Activated T-helper 17 cell treated with anti-CD3 and anti-CD28 coated beads, Interleukin-2, amount 50 U/mL, for 72 hours (primary cell): ENCODE results near the gene MOGAT3. TPM values are rescaled to one million over a fixed set of nuclear protein-coding genes. Genes with fewer than 3 reads are reported as not detected.
"Not testable (repeated sequence)": the region's sequence is repeated elsewhere in the genome, so short reads cannot be mapped to it uniquely, and the experiment has no call there.

ENCODE experiments used
- ATAC-seq: fragments of 150-1000 bp; cut with Tn5 transposase; replicated peaks from 2 replicates; pipeline ENCODE4 v1.10.0; 2021; ENCODE audit warnings: mild to moderate bottlenecking, moderate library complexity
- H3K27ac Mint-ChIP-seq: one replicate; pipeline ENCODE4 v1.8.0; 2022; ENCODE audit warnings: mixed read lengths
- H3K27me3 Mint-ChIP-seq: one replicate; pipeline ENCODE4 v1.8.0; 2022; ENCODE audit warnings: mixed read lengths
- H3K36me3 Mint-ChIP-seq: one replicate; pipeline ENCODE4 v1.8.0; 2022; ENCODE audit warnings: low read depth, mild to moderate bottlenecking, mixed read lengths
- H3K4me1 Mint-ChIP-seq: one replicate; pipeline ENCODE4 v1.8.0; 2022; ENCODE audit warnings: mixed read lengths
- H3K4me3 Mint-ChIP-seq: one replicate; pipeline ENCODE4 v1.8.0; 2022; ENCODE audit warnings: mild to moderate bottlenecking, mixed read lengths
- H3K9me3 Mint-ChIP-seq: one replicate; pipeline ENCODE4 v1.8.0; 2022; ENCODE audit warnings: mixed read lengths
- total RNA-seq, 2 donors: library from RNA; stranded (reverse); gene quantifications; one replicate each; pipeline ENCODE4 v1.2.3, GENCODE V29; 2022

MOGAT3 gene
- total RNA-seq, 2 donors from 2014 or later: not detected

DNA sequence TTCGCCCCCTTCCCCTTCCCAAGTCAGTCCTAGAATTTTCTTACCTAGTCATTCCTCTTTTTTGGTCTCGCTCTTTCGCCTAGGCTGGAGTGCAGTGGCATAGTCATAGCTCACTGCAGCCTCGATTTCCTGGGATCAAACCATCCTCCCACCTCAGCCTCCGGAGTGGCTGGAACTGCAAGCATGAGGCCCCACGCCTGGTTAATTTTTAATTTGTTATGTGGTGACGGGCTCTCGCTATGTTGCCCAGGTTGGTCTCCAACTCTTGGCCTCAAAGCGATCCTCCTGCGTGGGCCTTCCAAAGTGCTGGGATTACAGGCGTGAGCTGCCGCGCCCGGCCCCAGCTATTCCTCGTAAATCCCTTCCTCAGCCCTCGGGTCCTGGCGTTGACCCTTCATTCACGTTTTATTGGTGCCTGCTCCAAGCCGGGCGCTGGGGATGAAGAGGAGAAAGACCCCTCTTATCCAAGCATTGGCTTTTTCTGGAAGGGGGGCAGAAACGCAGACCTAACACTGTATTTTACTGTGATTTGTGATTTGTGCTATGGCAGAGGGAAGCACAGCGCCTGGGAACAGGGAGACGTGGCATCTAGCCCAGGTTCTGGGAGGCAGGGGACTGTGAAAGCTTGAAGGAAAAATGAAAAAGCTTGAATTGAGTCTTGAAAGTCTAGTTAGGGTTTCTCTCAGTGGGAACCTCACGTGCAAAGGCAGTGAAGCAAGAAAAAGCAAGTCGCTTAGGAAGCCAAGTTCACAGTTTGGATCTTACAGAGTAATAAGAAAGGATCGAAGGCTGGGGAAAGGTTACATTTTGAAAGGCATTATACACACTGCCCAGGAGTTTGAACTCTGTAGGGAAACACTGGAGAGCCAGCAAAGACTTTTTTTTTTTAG, 17.6 kb upstream of the MOGAT3 start:
- peaks cover 11% of the 10 kb centered on the region for H3K4me1 Mint-ChIP-seq

DNA sequence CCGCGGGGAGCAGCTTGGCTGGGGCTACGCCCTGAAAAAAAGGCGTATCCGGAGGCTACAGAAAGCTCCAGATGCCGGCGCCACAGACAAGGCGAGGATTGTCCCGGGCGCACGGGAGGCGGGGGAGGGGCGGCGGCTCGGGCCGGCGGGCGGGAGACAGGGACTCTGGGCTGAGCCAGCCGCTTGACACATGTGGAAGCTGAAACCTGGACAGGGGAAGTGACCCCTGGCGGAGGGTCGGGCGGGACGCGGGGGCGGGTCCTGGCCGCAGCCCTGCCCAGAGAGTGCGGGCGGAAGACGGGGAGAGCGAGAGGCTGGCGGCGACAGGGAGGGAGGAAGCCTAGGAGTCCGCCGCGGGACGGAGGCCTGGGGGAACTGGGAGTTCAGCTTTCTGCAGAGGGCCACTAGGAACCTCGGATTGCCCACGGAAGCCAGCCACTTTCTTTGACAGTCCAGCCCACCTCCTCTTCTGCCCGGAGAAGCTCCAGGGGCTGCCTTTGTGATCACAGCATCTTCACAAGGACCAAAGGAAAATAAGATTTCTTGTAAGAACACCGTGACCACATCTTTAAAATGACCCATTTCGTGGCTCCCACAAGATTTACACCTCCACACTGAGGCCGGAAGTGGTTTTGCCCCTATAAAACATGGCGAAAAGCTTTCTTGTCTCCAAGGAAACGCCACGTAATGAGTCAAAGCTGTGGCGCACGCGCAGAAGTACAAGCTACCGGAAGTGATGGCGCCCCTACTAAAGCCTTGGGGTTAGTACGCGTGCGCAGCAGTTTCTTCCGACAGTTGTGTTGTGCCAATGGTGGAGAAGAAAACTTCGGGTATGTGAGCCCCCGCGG, 16.8 kb upstream of the MOGAT3 start, which contains the start of the genes PLOD3 and ZNHIT1:
Gene PLOD3, minus strand, starts transcription at position 194 of the 848 bp plus-strand sequence. CDS start 307 bp downstream, outside the sequence.
Gene ZNHIT1, plus strand, starts transcription at position 778 of the 848 bp plus-strand sequence. Its CDS starts 31 bp downstream, at position 809.
- H3K4me1 Mint-ChIP-seq: peaks cover 11% of the 10 kb centered on the region
- peak within 1 kb of the TSS; percentile 95 for H3K4me3 Mint-ChIP-seq
- peaks cover 66% of the 10 kb centered on the region for H3K36me3 Mint-ChIP-seq
- H3K27me3 Mint-ChIP-seq: no peaks in the 10 kb centered on the region
- ATAC-seq: peak; percentile 83
- no peaks in the 10 kb centered on the region for H3K9me3 Mint-ChIP-seq
- H3K27ac Mint-ChIP-seq: peak within 1 kb of the TSS; percentile 93

More for the DNA sequence above, 17.6 kb upstream of the MOGAT3 start:
- peak overlapping the region; percentile 93 for H3K27ac Mint-ChIP-seq
- ATAC-seq: peak; percentile 15
- H3K9me3 Mint-ChIP-seq: no peaks in the 10 kb centered on the region
- peaks cover 69% of the 10 kb centered on the region for H3K36me3 Mint-ChIP-seq
- no peaks in the 10 kb centered on the region for H3K27me3 Mint-ChIP-seq
- peak overlapping the region; percentile 95 for H3K4me3 Mint-ChIP-seq

DNA sequence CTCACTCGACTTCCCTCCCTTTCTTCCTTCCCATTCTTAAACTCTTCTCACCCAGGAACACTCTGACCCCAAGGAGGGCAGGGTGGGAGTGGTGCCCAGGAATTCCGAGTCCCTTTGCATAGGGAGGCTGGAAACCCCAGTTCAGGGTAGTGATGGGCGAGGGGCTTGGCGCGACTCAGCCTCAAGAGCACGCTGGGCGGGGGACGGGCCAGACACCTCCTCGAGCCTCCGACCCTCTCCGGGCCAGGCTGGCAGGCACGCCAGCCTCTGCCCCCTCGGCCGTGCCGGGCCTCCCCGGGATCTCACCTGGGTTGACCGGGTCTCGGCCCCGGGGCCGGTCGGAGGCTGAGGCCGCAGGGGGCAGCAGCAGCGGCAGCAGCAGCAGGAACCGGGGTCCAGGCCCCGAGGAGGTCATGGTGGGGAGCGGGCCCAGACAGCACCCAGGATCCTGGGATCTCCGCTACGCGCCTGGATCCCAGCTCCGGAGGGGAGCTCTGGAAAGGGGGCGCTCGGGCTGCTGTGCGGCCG, 16.1 kb upstream of the MOGAT3 start:
- Mint-ChIP-seq H3K27me3 (no peaks in the 10 kb centered on the region), H3K4me3 (peak overlapping the region; percentile 95), H3K36me3 (peaks cover 61% of the 10 kb centered on the region), H3K27ac (peak overlapping the region; percentile 85), H3K4me1 (peaks cover 11% of the 10 kb centered on the region), H3K9me3 (no peaks in the 10 kb centered on the region)
- peak; percentile 4 for ATAC-seq

DNA sequence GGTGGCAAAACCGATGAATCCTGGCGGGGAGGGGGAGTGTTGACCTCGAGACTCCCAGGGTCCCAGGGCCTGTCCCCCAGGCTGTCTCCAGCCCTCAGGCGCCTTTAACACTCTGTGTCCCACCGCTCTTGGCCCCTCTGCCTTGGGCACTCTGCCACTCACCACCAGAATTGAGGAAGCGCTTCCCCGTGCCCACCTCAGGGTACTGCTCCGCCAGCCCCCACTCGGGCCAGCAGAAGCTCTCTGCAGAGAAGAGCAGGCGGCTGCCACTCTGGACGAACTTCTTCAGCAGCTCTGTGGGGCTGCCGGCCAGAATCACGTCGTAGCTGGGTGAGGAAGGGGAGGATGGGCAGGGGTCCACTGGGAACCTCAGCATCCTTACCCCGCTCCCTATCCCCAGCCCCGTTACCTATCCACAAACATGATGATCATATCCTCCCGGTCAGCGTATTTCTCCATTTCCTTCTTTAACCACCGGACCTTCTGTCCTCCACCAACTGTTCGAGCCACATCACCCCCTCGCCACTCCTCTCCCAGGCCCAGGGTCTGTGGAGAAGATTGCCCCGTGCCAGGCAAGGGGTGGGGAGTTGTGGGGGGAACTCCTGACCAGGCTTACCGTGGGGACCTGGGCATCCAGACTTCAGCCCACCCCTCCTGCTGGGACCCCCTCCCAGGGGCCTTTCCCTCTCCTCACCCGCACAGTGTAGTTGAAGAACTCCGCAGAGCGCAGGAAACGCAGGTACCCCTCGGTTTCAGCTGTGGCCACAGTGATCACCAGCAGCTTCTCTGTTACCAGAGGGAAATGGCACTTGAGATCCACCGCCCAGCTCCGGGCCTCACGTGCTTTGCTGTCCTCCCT, 15.4 kb upstream of the MOGAT3 start:
- peaks cover 11% of the 10 kb centered on the region for H3K4me1 Mint-ChIP-seq
- H3K27ac Mint-ChIP-seq: peak overlapping the region; percentile 85
- H3K27me3 Mint-ChIP-seq: no peaks in the 10 kb centered on the region
- H3K4me3 Mint-ChIP-seq: peak overlapping the region; percentile 95
- H3K36me3 Mint-ChIP-seq: peaks cover 60% of the 10 kb centered on the region
- no peak for ATAC-seq
- H3K9me3 Mint-ChIP-seq: no peaks in the 10 kb centered on the region

DNA sequence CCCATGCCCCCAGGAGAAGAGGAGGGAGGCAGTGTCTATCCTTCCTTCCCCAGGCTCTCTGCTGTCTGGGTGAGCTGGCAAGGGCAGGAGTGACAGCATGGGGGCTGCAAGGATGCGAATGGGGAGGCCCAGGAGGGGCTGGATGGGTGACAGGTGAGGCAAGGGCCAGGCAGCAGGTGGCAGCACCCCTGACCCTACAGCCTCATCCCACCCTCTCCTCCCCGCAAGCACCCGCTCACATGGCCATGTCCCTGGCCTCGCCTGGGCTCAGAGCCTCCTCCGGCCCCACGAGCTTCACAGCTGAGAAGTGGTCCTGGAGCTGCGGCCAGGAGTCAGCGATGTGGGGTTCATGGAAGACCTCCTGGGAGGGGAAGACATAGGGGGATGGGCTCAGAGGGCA, 11.2 kb upstream of the MOGAT3 start:
- Mint-ChIP-seq H3K4me3 (no peak overlapping the region), H3K27me3 (no peaks in the 10 kb centered on the region), H3K9me3 (no peaks in the 10 kb centered on the region), H3K36me3 (peaks cover 80% of the 10 kb centered on the region), H3K4me1 (peaks cover 7% of the 10 kb centered on the region), H3K27ac (no peak overlapping the region)
- ATAC-seq: no peak

DNA sequence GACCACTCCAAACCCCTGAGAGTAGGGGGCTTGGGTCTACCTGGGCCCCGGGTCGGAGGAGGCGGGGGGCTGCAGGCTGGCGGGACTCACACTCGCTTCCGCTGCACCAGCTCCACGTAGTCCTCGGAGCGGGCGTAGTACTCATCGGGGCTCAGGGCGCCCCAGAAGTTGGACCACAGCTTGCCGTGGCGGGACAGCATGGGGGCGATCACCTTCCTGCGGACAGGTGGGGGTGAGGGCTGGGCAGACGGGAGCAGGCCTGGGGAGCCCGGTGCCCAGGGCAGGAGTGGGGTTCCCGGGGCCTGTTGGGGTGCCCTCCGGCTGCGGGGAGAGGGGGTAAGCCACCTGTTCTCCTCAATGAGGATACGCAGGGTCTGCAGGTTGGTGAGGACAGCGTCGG, 10.7 kb upstream of the MOGAT3 start:
- no peak for ATAC-seq
- no peak overlapping the region for H3K27ac Mint-ChIP-seq
- H3K4me3 Mint-ChIP-seq: no peak overlapping the region
- H3K36me3 Mint-ChIP-seq: peaks cover 79% of the 10 kb centered on the region
- H3K4me1 Mint-ChIP-seq: peaks cover 5% of the 10 kb centered on the region
- H3K27me3 Mint-ChIP-seq: no peaks in the 10 kb centered on the region
- no peaks in the 10 kb centered on the region for H3K9me3 Mint-ChIP-seq

DNA sequence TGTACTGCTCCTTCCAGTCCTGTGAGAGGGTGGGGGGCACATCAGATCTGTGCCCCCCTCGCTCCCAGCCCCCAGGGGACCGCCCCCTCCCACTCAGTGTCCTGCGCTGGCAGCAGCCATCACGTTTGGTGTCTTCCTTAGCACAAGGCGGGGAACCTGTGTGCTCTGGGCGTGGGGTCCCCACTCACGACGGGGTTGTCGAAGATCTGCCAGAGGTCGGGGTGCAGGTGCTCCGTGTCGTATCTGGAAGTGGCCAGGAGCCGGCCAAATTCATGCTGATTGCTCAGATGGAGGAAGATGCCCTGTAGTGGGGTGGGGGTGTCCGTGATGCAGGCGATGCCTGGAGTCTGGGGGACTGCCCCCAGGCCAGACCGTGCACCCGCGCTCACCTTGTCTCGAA, 9.3 kb upstream of the MOGAT3 start:
- no peak for ATAC-seq
- H3K27me3 Mint-ChIP-seq: no peaks in the 10 kb centered on the region
- no peak overlapping the region for H3K4me3 Mint-ChIP-seq
- peaks cover 6% of the 10 kb centered on the region for H3K4me1 Mint-ChIP-seq
- H3K9me3 Mint-ChIP-seq: no peaks in the 10 kb centered on the region
- H3K27ac Mint-ChIP-seq: no peak overlapping the region
- H3K36me3 Mint-ChIP-seq: peaks cover 75% of the 10 kb centered on the region

DNA sequence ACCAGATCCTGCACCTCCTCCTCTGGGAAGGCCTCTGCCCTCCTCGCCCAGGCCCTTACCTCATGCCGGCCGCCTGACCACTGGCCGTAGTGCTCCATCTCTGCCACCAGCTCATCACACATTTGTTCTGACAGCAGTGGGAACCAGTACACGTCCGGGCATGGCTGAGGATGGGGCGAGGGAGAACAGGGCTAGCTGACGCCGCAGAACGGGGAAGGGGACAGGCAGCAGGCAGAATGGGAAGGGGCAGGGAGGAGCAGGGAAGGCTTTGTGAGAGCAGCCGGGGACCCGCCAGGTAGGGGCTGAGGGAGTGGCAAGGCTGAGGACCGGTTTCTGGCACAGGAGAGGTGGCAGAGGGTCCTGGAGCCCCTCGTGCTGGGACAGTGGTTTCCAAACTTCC, 8.0 kb upstream of the MOGAT3 start:
- Mint-ChIP-seq H3K36me3 (peaks cover 62% of the 10 kb centered on the region), H3K4me3 (no peak overlapping the region), H3K27ac (no peak overlapping the region), H3K9me3 (no peaks in the 10 kb centered on the region), H3K4me1 (peaks cover 11% of the 10 kb centered on the region), H3K27me3 (no peaks in the 10 kb centered on the region)
- ATAC-seq: no peak

DNA sequence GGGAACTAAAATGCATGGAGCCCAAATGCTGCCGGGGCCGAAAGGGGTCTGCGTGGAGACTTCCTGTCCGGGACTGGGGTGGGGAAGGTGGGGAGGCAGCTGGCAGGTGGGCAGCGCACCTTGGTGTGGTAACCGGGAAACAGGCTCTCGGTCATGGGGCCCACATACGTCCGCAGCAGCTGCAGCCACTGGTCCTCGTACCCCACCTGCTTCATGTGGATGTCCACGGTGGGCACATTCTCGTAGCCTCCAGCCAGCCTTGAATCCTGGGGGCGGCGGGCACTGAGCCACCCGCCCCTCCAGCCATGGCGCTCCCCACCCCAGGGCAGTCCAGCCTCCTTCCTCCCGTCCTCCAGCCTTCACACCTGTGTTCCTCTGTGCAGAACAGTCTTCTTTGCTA, 6.6 kb upstream of the MOGAT3 start:
- Mint-ChIP-seq H3K4me1 (peaks cover 14% of the 10 kb centered on the region), H3K27me3 (peaks cover 6% of the 10 kb centered on the region), H3K27ac (no peak overlapping the region), H3K4me3 (no peak overlapping the region), H3K36me3 (peaks cover 53% of the 10 kb centered on the region), H3K9me3 (no peaks in the 10 kb centered on the region)
- ATAC-seq: no peak

DNA sequence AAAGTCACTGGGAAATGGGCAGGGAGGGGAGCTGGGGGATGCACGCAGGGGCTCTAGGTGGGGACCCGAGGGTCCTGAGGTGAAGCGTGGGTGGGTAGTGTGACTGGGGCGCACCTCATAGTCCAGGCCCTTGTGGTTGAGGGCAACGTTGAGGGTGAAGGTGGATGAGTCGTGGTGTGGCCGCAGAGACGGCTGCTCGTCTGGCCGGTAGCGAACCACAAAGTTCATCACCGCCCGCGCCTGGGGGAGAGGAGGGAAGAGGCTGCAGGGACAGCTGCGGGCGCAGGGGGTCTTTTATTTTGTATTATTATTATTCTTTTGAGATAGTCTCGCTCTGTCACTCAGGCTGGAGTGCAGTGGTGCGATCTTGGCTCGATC, 5.8 kb upstream of the MOGAT3 start:
- H3K9me3 Mint-ChIP-seq: no peaks in the 10 kb centered on the region
- H3K4me1 Mint-ChIP-seq: peaks cover 14% of the 10 kb centered on the region
- H3K4me3 Mint-ChIP-seq: no peak overlapping the region
- ATAC-seq: no peak
- no peak overlapping the region for H3K27ac Mint-ChIP-seq
- peaks cover 6% of the 10 kb centered on the region for H3K27me3 Mint-ChIP-seq
- peaks cover 48% of the 10 kb centered on the region for H3K36me3 Mint-ChIP-seq

DNA sequence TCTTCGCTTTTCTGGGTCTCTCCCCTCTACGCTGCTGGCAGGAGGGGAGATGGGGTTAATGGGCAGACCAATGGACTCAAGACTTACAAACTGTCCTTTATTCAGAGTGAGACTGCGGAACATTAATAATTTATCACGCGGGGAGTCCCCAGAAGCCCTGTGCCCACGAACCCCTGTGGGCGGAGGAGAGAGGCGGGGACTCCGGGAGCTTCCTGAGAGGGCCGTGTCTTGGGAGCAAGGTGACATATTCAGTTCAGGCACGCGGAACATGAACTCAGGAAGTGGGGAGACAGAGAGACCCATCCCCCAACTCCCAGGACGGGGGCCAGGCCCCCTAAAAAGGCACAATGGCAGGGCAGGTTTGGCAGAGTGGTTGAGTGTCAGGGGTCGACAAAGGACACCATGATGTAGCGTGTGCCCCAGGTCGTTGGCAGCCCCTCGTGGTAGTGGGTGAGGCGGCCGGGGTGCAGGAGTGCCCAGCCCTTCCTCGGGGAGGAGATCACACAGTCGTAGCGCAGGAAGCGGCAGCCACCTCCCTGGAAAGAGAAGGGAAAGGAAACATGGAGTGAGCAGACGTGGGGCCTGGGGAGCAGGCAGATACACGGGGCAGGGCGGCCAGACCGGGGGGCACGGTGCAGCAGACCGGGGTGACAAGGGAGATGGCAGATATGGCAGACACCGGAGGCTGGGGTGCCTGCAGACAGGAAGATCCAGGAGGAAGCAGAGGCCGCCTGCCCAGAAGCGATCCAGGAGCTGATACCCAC, 5.2 kb upstream of the MOGAT3 start:
- Mint-ChIP-seq H3K27ac (no peak overlapping the region), H3K4me3 (no peak overlapping the region), H3K27me3 (peaks cover 6% of the 10 kb centered on the region), H3K36me3 (peaks cover 44% of the 10 kb centered on the region), H3K9me3 (no peaks in the 10 kb centered on the region), H3K4me1 (peaks cover 14% of the 10 kb centered on the region)
- ATAC-seq: no peak

DNA sequence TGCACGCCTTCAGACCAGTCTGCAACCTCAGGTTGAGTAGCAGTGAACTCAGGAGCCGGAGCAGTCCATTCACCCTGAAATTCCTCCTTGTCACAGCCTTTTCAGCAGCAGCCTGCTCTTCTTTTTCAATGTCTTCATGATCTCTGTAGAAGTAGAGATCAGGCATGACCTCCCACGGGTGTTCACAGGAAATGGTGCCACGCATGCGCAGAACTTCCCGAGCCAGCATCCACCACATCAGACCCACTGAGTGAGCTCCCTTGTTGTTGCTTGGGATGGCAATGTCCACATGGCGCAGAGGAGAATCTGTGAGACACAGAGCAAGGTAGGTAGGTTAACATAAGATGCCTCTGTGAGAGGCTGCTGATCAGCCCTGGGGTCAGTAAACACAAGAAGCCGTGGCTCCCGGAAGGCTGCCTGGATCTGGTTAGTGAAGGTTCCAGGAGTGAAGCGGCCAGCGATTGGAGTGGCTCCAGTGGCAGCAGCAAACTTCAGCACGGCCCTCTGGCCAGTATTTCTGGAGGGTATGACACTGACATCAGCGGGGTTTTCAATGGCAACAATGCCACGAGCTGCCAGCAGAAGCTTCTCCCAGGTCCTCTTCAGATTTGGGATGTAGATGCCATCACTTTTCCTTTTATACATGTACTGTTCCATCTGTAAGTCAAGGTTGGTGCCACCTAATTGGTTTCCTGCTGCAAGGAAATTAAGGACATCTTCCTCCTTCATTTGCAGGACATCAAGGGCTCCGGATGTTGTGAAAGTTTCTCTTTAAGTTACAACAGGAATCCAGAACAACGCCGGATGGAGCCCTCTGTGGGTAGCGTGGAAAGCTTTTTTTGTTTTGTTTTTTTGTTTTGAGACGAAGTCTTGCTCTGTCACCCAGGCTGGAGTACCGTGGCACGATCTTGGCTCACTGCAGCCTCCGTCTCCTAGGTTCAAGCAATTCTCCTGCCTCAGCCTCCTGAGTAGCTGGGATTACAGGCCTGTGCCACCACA, 3.2 kb upstream of the MOGAT3 start:
- peaks cover 16% of the 10 kb centered on the region for H3K27me3 Mint-ChIP-seq
- peaks cover 25% of the 10 kb centered on the region for H3K36me3 Mint-ChIP-seq
- peak overlapping the region; percentile 72 for H3K4me3 Mint-ChIP-seq
- H3K9me3 Mint-ChIP-seq, ATAC-seq: not testable (repeated sequence)
- H3K4me1 Mint-ChIP-seq: peaks cover 14% of the 10 kb centered on the region
- peak overlapping the region; percentile 71 for H3K27ac Mint-ChIP-seq
